Measurements from ENCODE around the gene STXBP1.

STXBP1 gene

DNA sequence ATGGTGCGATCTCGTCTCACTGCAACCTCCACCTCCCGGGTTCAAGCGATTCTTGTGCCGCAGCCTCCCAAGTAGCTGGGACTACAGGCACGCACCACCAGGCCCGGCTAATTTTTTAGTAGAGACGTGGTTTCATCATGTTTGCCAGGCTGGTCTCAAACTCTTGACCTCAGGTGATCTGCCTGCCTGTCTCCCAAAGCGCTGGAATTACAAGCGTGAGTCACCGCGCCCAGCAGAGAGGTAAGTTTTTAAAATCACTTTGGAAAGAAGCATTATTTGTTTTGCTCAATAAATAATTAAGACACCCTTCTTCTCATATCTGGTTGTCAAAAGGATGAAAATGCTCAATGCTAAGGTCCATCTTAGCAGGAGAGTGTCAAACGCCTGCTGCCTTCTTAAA lies 48.5 kb upstream of the STXBP1 start:
- Histone ChIP-seq H3K9me2 (replicated peaks; ENCODE audit: insufficient read depth, low read length) (no peaks in the 10 kb centered on the region), H3K4me2 (ENCODE audit: low read depth, low read length, poor library complexity, severe bottlenecking) (no peak overlapping the region)

DNA sequence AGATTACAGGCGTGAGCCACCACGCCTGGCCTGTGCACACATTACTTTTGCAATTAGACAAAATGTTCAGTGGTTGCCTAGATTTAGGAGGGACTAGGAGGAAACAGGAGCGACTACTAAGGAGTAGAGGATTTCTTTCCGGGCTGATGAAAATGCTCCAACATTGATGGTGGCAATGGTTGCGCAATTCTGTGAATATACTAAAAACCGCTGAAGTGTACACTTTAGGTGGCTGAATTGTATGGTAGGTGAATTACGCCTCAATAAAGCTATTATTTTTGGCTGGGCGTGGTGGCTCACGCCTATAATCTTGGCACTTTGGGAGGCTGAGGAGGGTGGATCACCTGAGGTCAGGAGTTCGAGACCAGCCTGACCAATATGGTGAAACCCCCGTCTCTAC lies 46.8 kb upstream of the STXBP1 start:
- Histone ChIP-seq H3K79me2 (ENCODE audit: insufficient read depth, low read length) (no peaks in the 10 kb centered on the region), H3K27ac (ENCODE audit: low read depth, low read length) (no peak overlapping the region), H3K4me2 (ENCODE audit: low read depth, low read length, poor library complexity, severe bottlenecking) (no peak overlapping the region)

More for the DNA sequence above, 48.5 kb upstream of the STXBP1 start:
- H4K20me1 ChIP-seq (ENCODE audit: low read depth, low read length), result no peaks in the 10 kb centered on the region
- no peak overlapping the region for H3K27ac ChIP-seq (ENCODE audit: low read depth, low read length)
- TF ChIP-seq EZH2phosphoT487 (conservative IDR thresholded peaks at IDR 0.05; ENCODE audit: low read length), result no peak
- TF ChIP-seq, protein P1, sequence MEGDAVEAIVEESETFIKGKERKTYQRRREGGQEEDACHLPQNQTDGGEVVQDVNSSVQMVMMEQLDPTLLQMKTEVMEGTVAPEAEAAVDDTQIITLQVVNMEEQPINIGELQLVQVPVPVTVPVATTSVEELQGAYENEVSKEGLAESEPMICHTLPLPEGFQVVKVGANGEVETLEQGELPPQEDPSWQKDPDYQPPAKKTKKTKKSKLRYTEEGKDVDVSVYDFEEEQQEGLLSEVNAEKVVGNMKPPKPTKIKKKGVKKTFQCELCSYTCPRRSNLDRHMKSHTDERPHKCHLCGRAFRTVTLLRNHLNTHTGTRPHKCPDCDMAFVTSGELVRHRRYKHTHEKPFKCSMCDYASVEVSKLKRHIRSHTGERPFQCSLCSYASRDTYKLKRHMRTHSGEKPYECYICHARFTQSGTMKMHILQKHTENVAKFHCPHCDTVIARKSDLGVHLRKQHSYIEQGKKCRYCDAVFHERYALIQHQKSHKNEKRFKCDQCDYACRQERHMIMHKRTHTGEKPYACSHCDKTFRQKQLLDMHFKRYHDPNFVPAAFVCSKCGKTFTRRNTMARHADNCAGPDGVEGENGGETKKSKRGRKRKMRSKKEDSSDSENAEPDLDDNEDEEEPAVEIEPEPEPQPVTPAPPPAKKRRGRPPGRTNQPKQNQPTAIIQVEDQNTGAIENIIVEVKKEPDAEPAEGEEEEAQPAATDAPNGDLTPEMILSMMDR (IDR thresholded peaks at IDR 0.05; ENCODE audit: insufficient read depth, low read length, poor library complexity, severe bottlenecking), result no peak
- no peaks in the 10 kb centered on the region for H3F3A ChIP-seq (ENCODE audit: insufficient read depth)
- H2AFZ ChIP-seq (ENCODE audit: low read depth, low read length, severe bottlenecking), result no peak overlapping the region
- H3K79me2 ChIP-seq (ENCODE audit: insufficient read depth, low read length), result no peaks in the 10 kb centered on the region
- H3K9ac ChIP-seq (ENCODE audit: low read length), result no peak overlapping the region
- H3K9me3 ChIP-seq (ENCODE audit: insufficient read depth, low read length), result no peaks in the 10 kb centered on the region
- no peak overlapping the region for H3K4me3 ChIP-seq (ENCODE audit: insufficient read depth, low read length, poor library complexity, severe bottlenecking)
- no peaks in the 10 kb centered on the region for H3K27me3 ChIP-seq (ENCODE audit: low read length)
- H3K36me3 ChIP-seq (ENCODE audit: low read length), result no peaks in the 10 kb centered on the region

DNA sequence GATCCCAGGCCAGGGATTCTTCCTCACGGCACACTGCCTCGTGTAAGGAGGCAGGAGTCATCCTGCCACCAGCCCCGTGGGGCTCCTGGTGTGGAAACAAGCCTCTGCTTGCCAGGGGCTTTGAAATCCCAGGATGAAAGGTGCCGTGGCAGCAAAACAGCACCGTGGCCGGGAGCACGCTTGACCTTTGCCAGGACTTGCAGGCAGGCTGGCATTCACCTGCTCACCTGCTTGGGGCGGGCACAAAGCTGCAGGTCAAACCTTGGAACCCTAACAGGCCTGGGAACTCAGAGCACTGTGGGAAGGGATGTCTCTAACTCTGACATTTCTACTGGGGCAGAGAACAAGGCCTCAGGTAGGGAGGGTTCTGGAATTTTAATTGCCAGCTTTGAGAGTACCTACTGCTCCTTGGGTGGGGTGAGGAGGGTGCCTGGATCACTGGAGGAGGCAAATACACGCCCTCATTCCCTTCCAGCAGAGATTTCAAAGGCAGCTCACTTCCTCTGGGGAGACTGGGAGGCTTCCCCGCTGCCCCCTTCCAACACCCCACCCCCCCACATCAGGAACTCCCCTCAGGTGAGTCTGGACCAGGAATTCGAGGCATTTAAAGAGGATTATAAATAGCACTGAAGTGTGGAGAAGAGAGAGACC lies 45.6 kb upstream of the STXBP1 start:
- Histone ChIP-seq H3K27ac (ENCODE audit: low read depth, low read length) (no peak overlapping the region), H3K79me2 (ENCODE audit: insufficient read depth, low read length) (no peaks in the 10 kb centered on the region)

More for the DNA sequence above, 46.8 kb upstream of the STXBP1 start:
- H3K9me2 ChIP-seq (replicated peaks; ENCODE audit: insufficient read depth, low read length), result no peaks in the 10 kb centered on the region
- H3F3A ChIP-seq (ENCODE audit: insufficient read depth), result no peaks in the 10 kb centered on the region
- H2AFZ ChIP-seq (ENCODE audit: low read depth, low read length, severe bottlenecking), result no peak overlapping the region
- TF ChIP-seq, protein P1 (IDR thresholded peaks at IDR 0.05; ENCODE audit: insufficient read depth, low read length, poor library complexity, severe bottlenecking), result no peak
- TF ChIP-seq EZH2phosphoT487 (conservative IDR thresholded peaks at IDR 0.05; ENCODE audit: low read length), result no peak
- H4K20me1 ChIP-seq (ENCODE audit: low read depth, low read length), result no peaks in the 10 kb centered on the region
- no peak overlapping the region for H3K9ac ChIP-seq (ENCODE audit: low read length)
- H3K27me3 ChIP-seq (ENCODE audit: low read length), result no peaks in the 10 kb centered on the region
- no peaks in the 10 kb centered on the region for H3K36me3 ChIP-seq (ENCODE audit: low read length)
- H3K9me3 ChIP-seq (ENCODE audit: insufficient read depth, low read length), result no peaks in the 10 kb centered on the region
- H3K4me3 ChIP-seq (ENCODE audit: insufficient read depth, low read length, poor library complexity, severe bottlenecking), result no peak overlapping the region

More for the DNA sequence above, 45.6 kb upstream of the STXBP1 start:
- no peak overlapping the region for H3K4me3 ChIP-seq (ENCODE audit: insufficient read depth, low read length, poor library complexity, severe bottlenecking)
- TF ChIP-seq EZH2phosphoT487 (conservative IDR thresholded peaks at IDR 0.05; ENCODE audit: low read length), result no peak
- TF ChIP-seq, protein P1 (IDR thresholded peaks at IDR 0.05; ENCODE audit: insufficient read depth, low read length, poor library complexity, severe bottlenecking), result no peak
- H2AFZ ChIP-seq (ENCODE audit: low read depth, low read length, severe bottlenecking), result no peak overlapping the region
- no peak overlapping the region for H3K4me2 ChIP-seq (ENCODE audit: low read depth, low read length, poor library complexity, severe bottlenecking)
- H3K9me2 ChIP-seq (replicated peaks; ENCODE audit: insufficient read depth, low read length), result no peaks in the 10 kb centered on the region
- no peaks in the 10 kb centered on the region for H4K20me1 ChIP-seq (ENCODE audit: low read depth, low read length)
- H3F3A ChIP-seq (ENCODE audit: insufficient read depth), result no peaks in the 10 kb centered on the region
- no peaks in the 10 kb centered on the region for H3K36me3 ChIP-seq (ENCODE audit: low read length)
- H3K9me3 ChIP-seq (ENCODE audit: insufficient read depth, low read length), result no peaks in the 10 kb centered on the region
- no peaks in the 10 kb centered on the region for H3K27me3 ChIP-seq (ENCODE audit: low read length)
- H3K9ac ChIP-seq (ENCODE audit: low read length), result no peak overlapping the region
